PFSK-1 (cell line): ENCODE data around the gene BASP1.

Source experiments
- FOXP2 ChIP-seq: optimal IDR thresholded peaks from 2 replicates; pipeline ENCODE3; 2011; ENCODE audit warnings: borderline replicate concordance, control low read depth, inconsistent platforms; ENCODE audit not compliant: insufficient read depth; ENCODE audit errors: extremely low read length, extremely low read depth
- POLR2AphosphoS5 ChIP-seq: IDR thresholded peaks from 2 replicates; pipeline ENCODE4 v1.6.1; 2012; ENCODE audit warnings: low read depth, mild to moderate bottlenecking, control low read depth, low read length, moderate library complexity
- SIN3A ChIP-seq: IDR thresholded peaks from 2 replicates; pipeline ENCODE4 v1.6.1; 2012; ENCODE audit warnings: mild to moderate bottlenecking, low read length, moderate library complexity, borderline replicate concordance; ENCODE audit not compliant: insufficient read depth
- TAF1 ChIP-seq: IDR thresholded peaks from 2 replicates; pipeline ENCODE4 v1.6.1; 2012; ENCODE audit warnings: low read length, control low read depth, borderline replicate concordance; ENCODE audit not compliant: insufficient read depth
- TF ChIP-seq, protein P1 (sequence below), 2 experiments: IDR thresholded peaks; 2 replicates each; pipeline versions ENCODE4 v1.6.1 to v1.8.0; 2011 to 2012; ENCODE audit warnings: low read depth in 2 of 2, low read length in 2 of 2, control low read depth in 1 of 2, inconsistent platforms in 1 of 2, mild to moderate bottlenecking in 1 of 2, moderate library complexity in 1 of 2; ENCODE audit not compliant: insufficient read depth in 1 of 2

BASP1 gene

DNA sequence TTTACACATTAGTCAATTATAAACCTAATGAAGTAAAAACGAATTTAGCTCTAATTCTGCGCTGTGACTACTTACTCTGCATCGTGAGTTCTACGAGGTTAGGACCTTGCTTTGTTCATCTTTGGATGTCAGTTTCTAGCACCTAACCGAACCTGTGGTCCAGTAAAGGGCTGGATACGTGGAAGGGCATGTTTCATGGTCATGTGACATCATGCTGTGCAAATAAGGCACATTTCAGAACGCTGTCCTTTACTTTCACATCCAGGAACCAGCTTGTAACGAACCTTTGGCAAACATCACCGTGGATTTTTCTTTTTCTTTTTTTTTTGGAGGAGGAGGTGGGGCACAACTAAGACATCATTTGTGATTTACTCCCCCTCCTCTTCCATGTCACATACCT, 15.0 kb downstream of the BASP1 start:
- TF ChIP-seq POLR2AphosphoS5 (no peak), SIN3A (no peak), FOXP2 (no peak), TAF1 (no peak)
- TF ChIP-seq, protein P1, sequence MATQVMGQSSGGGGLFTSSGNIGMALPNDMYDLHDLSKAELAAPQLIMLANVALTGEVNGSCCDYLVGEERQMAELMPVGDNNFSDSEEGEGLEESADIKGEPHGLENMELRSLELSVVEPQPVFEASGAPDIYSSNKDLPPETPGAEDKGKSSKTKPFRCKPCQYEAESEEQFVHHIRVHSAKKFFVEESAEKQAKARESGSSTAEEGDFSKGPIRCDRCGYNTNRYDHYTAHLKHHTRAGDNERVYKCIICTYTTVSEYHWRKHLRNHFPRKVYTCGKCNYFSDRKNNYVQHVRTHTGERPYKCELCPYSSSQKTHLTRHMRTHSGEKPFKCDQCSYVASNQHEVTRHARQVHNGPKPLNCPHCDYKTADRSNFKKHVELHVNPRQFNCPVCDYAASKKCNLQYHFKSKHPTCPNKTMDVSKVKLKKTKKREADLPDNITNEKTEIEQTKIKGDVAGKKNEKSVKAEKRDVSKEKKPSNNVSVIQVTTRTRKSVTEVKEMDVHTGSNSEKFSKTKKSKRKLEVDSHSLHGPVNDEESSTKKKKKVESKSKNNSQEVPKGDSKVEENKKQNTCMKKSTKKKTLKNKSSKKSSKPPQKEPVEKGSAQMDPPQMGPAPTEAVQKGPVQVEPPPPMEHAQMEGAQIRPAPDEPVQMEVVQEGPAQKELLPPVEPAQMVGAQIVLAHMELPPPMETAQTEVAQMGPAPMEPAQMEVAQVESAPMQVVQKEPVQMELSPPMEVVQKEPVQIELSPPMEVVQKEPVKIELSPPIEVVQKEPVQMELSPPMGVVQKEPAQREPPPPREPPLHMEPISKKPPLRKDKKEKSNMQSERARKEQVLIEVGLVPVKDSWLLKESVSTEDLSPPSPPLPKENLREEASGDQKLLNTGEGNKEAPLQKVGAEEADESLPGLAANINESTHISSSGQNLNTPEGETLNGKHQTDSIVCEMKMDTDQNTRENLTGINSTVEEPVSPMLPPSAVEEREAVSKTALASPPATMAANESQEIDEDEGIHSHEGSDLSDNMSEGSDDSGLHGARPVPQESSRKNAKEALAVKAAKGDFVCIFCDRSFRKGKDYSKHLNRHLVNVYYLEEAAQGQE (IDR thresholded peaks at IDR 0.05; ENCODE audit: insufficient read depth in 1 of 2, low read depth in 2 of 2, low read length in 2 of 2): no peak

GRCh38 chr5:17233488-17233887, 16.1 kb downstream of the BASP1 start:
- TF ChIP-seq POLR2AphosphoS5 (no peak), TAF1 (no peak), FOXP2 (no peak), SIN3A (no peak)
- TF ChIP-seq, protein P1 (IDR thresholded peaks at IDR 0.05; ENCODE audit: insufficient read depth in 1 of 2, low read depth in 2 of 2, low read length in 2 of 2): no peak

GRCh38 chr5:17234374-17234773, 16.9 kb downstream of the BASP1 start:
- TF ChIP-seq, protein P1 (IDR thresholded peaks at IDR 0.05; ENCODE audit: insufficient read depth in 1 of 2, low read depth in 2 of 2, low read length in 2 of 2): no peak
- TF ChIP-seq TAF1: no peak
- no peak for TF ChIP-seq FOXP2
- no peak for TF ChIP-seq SIN3A
- TF ChIP-seq POLR2AphosphoS5: no peak

DNA sequence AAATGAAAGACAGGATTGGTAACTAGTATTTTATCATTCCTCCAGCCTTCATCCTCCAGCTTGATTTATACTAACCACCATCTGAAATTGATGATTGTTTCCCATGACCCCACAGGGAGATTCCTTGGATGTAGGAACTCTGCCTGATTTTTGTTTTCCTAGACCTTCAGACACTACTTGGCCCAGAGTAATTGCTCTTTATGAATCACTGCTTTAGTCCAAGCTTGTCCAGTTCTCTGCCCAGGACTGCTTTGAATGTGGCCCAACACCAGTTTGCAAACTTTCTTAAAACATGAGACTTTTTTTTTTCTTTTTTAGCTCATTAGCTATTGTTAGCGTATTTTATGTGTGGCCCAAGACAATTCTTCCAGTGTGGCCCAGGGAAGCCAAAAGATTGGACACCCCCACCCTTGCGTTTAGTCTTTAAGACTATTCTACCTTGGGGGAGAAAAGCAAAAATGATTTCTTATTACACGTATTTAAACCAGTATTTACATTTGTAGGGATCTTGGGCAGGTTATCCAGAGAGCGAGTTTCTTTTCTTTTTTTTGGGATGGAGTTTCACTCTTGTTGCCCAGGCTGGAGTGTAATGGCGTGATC, 18.4 kb downstream of the BASP1 start:
- TF ChIP-seq FOXP2 (no peak), TAF1 (no peak), POLR2AphosphoS5 (no peak), SIN3A (no peak)
- TF ChIP-seq, protein P1 (IDR thresholded peaks at IDR 0.05; ENCODE audit: insufficient read depth in 1 of 2, low read depth in 2 of 2, low read length in 2 of 2): no peak

DNA sequence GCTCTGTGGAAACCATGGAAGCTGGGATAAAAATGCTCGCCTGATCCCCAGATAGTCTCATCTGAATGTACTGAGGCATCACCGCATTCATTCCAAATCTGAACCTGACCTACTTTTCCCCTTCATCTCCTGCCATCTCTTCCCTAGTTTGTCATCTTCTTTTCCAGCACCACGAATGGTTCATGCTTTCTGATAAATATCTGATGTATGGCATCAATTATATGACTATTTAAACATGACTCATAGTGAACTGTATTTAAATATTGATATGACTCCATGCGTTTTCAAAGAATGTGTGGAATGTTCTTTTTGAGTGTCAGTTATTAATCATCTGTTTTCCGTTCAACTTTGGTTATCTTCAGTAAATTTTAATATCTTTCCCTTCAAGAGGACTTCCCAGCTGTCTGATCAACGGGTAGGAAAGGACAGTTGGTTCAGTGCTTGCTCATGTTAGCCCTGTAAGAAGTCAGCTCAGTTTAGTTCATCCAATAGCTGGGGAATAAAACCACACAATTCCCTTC, 21.1 kb downstream of the BASP1 start:
- TF ChIP-seq SIN3A (no peak), FOXP2 (no peak), TAF1 (no peak), POLR2AphosphoS5 (no peak)
- TF ChIP-seq, protein P1 (IDR thresholded peaks at IDR 0.05; ENCODE audit: insufficient read depth in 1 of 2, low read depth in 2 of 2, low read length in 2 of 2): no peak
